Stimulated activated CD4-positive, alpha-beta T cell treated with anti-CD3 and anti-CD28 coated beads, Interleukin-4, amount 100 ng/mL, for 4 hours (primary cell): ENCODE data around the gene TSPAN31.
"Not testable (repeated sequence)": the region's sequence is repeated elsewhere in the genome, so short reads cannot be mapped to it uniquely, and the experiment has no call there.

Experiments used
- DNase-seq, 2 experiments: peaks; one replicate each; pipeline ENCODE4 v3.0.0-alpha.2; 2020

Gene TSPAN31, protein sequence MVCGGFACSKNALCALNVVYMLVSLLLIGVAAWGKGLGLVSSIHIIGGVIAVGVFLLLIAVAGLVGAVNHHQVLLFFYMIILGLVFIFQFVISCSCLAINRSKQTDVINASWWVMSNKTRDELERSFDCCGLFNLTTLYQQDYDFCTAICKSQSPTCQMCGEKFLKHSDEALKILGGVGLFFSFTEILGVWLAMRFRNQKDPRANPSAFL

DNA sequence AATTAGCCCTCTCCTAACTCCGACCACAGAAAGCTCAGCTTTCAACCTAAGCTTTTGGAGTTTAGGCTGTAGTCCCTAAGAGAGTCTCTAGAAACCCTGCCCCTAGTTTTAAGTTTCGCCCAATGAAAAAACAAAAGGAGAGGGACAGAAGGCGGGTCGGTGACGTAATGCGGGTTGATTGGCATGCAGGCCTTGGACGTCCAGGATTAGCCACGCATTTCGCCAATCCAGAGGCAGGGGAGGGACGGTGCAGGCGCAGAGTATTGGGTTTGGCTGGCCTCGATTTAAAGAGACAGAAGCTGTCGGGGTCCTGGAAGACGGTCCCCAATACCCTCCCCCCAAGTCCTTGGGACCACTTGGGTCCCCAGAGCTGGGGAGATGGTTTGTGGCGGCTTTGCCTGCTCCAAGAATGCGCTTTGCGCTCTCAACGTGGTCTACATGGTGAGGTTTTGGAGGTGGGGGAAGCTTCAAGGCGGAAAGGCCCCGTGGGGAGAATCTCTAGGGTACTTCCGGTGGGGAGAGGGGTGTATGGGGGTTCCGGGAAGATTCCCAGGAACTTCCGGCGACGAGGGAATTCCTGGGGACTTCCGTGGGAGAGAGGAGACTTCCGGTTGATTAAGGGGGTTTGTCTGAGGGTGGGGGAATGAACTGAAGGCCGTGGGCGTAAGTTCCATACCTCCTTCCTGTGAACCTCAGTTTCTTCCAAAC lies at the start of gene TSPAN31:
TSPAN31 (plus strand) TSS at position 263 of the 708 bp plus-strand sequence; CDS start at position 379, 116 bp downstream.
- DNase-seq: peak; percentile 90 to 94

DNA sequence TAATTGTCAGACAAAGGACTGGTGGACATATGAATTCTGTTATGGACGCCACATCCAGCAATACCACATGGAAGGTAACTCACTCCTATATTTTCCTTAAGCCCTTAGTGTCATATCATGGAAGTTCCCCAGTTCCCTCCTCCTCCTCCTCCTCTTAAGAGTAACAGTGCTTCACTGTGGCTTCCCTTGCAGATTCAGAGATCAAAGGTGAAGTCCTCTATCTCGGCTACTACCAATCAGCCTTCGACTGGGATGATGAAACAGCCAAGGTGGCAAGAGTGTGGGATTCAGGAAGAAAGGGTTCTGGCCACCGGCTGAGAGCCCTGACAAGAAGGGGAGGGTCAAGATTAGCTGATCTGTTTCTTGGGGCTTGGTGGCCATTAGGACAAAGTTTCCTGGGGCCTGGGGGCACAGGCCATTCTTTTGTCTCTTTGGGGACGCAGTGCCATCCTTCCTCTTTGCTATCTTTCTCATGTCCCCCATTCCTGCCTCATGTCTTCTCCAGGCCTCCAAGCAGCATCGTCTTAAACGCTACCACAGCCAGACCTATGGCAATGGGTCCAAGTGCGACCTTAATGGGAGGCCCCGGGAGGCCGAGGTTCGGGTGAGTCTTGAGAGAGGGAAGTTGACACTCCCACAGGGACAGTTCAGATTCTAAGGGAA lies 48.9 kb upstream of the TSPAN31 start:
- DNase-seq: no peak

DNA sequence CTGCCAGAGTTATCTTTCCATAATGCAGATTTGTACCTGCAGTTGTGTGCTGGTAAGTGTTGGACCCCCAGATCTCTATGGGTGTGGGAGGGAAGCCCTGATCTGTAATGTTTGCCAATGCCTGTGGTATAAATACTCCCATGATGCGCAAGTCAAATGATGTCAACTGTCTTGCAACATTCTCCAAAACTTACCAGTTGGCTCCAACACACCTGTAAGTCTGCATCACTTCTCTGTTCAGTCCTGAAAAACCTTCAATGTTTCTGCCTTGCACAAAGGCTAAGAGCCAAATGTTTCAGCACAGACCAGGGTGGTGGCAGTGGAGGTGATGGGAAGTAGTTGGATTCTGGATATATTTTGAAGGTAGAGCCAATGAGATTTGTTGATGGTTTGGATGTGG lies 47.8 kb upstream of the TSPAN31 start:
- DNase-seq: no peak

DNA sequence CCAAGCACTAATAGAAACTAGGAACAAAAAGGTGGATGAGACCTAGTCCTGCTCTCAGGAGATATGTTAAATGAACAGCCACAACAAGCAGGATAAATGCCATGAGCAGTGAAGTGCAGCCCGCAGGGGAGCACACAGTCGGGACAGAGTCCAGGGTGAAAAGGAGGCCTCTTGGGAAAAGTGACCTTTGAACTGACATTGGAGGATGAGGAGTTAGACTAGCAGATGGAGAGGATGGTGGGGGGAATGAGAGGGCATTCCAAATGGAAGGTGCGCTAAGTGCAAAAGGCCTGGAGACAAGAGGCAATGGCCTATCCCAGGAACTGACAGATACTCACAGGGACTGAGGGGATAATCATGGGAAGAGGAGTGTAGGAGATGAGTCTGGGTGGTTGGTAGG lies 46.4 kb upstream of the TSPAN31 start:
- DNase-seq: no peak

DNA sequence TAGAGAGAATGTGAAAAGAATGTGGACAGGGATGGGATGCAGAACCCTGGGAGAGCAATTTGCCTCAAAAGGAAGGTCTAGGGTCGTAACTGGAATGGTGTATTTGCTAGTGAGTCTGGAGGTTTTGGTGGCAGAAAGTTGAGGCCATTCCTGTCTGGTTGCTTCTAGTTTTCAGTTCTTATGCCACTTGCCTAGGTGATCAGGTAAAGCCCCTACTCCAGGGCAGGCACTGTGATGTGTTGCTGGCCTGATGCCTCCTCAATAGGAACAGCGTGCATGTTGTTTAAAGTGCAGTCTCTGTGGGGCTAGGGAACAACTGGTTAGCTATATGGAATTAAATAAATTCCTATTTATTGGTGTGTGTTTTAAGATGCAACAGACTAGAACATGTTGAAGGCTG lies 44.5 kb upstream of the TSPAN31 start:
- DNase-seq: no peak

DNA sequence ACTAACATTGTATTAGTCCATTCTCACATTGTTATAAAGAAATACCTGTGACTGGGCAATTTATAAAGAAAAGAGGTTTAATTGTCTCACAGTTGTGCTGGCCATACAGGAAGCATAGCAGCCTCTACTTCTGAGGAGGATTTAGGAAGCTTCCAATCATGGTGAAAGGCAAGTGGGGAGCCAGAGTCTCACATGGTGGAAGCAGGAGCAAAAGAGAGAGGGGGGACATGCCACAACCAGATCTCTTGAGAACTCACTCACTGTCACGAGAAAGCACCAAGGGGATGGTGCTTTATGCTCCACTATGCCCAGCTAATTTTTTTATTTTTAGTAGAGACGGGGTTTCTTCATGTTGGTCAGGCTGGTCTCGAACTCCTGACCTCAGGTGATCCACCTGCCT lies 37.6 kb upstream of the TSPAN31 start:
- no peak for DNase-seq

DNA sequence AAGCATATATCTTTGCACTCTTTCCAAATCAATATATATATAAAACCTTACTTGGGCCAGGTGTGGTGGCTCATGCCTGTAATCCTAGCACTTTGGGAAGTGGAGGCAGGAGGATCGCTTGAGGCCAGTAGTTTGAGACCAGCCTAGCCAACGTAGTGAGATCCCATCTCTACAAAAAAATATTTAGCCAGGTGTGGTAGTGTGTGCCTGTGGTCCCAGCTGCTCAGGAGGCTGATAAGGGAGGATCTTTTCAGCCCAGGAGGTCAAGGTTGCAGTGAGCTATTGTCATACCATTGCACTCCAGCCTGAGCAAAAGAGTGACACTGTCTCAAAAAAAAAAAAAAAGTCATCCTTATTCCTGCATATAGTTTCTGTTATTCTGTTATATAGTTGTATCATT lies 36.5 kb upstream of the TSPAN31 start:
- DNase-seq: no peak

DNA sequence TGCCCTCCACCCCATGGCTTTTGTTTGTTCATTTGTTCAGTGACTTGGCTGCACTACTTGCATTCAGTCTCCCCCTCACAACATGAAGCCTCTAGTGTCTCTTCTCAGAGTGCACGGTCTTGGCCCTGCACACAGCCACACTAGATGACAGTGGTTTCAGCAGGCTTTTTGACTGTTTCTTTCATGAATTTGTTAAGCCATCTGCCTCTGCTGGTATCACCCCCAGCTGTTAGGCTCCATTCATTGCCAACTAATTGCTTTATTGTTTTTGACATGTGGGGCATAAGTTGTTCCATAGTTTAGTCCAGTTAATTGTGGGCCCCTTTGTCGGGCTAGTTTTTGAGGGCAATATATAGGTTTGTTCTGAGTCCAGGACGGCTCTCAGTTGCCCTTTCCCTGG lies 32.1 kb upstream of the TSPAN31 start:
- no peak for DNase-seq

DNA sequence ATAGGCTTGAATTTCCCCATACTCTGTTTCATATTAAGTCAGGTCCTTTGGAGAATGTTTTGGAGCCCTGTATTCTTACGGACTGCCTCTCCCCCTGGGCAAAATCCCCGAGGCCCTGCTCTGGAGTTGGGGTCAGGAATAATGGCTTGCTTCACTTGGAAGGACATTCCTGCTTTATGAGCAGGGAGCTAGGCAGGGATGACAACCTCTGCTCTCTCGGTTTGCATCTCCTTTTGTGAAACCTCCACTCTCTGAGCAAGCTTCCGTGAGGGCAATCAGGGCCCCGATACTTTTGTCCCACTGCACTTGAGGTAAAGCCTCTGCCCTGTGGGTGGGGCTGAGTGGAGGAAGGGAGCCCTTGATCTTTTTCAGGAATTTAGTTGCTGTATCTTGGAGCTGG lies 31.6 kb upstream of the TSPAN31 start:
- DNase-seq: no peak

DNA sequence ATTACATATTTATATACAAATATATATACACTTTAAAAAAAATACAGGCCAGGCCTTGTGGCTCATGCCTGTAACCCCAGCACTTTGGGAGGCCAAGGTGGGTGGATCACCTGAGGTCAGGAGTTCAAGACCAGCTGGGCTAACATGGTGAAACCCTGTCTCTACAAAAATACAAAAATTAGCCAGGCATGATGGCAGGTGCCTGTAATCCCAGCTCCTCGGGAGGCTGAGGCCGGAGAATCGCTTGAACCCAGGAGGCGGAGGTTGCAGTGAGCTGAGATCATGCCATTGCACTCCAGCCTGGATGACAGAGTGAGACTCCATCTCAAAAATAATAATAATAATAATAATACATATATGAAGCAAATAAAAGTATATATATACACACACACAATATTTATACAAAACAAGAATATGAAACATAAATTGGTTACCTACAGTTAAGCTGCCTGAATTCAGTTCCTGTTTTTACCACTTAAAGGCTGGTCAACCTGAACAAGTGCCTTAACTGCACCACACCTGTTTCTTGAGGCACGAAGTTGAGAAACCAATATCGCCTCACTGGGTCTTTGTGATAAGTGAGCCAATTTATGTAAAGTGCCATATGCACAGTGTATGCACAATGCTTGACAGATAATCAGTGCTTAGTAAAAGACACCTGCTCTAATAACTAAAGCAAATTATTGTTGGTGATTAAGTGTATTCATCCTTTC lies 29.6 kb upstream of the TSPAN31 start:
- not testable (repeated sequence) for DNase-seq

DNA sequence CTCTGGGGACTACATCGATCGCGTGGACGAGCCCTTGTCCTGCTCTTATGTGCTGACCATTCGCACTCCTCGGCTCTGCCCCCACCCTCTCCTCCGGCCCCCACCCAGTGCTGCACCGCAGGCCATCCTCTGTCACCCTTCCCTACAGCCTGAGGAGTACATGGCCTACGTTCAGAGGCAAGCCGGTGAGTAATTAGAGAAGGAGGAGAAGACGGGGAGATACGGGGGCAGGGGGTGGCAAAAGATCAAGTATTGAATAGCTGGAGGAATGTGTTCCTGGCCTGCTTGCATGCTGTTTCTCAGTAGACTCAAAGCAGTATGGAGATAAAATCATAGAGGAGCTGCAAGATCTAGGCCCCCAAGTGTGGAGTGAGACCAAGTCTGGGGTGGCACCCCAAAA lies 29.1 kb upstream of the TSPAN31 start:
- DNase-seq: no peak

DNA sequence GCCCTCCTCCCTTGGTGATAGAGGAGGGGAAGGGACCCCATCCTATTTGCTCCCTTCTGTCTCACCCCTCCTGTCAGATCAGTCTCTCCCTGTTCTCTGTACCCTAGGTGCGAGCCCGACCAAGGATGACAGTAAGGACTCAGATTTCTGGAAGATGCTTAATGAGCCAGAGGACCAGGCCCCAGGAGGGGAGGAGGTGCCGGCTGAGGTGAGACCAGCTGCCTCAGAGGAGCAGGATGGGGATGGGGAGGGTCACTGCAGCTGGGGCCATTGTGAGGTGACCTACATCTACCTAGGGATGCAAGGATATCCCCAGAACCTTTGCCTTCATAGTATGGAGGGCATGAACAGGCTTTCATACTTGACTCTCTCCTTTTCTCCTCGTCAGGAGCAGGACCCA lies 28.5 kb upstream of the TSPAN31 start:
- DNase-seq: no peak

DNA sequence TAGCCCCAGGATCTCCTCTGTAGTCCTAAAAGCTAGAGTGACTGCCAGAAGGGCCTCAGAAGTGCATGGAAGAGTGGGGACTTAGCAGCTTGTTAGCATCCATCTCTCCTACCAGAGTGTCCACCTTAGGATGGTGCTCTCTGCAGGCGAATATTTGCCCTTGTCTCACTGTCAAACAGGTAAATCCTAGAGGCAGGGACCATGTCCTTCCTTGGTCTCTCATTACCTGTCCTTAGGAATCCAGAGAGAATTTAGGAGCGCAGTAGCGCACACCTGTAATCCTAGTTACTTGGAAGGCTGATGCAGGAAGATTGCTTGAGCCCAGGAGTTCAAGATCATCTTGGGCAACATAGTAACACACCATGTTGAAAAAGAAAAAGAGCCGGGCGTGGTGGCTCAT lies 27.7 kb upstream of the TSPAN31 start:
- DNase-seq: no peak

DNA sequence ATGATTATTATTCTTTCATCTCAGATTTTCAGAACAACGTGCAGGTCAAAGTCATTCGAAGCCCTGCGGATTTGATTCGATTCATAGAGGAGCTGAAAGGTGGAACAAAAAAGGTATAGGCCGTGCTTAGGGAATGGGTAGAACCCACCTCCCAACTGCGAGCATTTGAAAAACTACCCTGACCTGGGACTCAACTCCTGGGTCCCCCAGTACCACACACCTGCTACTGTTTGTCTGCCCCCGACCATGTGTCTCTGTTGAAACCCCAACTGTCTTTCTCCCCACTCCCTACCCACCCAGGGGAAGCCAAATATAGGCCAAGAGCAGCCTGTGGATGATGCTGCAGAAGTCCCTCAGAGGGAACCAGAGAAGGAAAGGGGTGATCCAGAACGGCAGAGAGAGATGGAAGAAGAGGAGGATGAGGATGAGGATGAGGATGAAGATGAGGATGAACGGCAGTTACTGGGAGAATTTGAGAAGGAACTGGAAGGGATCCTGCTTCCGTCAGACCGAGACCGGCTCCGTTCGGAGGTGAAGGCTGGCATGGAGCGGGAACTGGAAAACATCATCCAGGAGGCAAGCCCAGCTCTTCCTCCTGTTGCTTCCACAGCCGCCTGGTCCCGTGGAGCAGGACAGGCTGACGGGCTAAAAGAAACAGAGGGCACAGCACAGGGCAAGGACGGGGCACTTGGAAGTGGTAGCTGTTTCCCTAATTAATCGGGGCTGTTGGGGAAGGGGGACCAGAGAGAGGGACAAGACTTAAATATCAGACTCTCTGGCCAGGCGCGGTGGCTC lies 26.8 kb upstream of the TSPAN31 start:
- DNase-seq: no peak

DNA sequence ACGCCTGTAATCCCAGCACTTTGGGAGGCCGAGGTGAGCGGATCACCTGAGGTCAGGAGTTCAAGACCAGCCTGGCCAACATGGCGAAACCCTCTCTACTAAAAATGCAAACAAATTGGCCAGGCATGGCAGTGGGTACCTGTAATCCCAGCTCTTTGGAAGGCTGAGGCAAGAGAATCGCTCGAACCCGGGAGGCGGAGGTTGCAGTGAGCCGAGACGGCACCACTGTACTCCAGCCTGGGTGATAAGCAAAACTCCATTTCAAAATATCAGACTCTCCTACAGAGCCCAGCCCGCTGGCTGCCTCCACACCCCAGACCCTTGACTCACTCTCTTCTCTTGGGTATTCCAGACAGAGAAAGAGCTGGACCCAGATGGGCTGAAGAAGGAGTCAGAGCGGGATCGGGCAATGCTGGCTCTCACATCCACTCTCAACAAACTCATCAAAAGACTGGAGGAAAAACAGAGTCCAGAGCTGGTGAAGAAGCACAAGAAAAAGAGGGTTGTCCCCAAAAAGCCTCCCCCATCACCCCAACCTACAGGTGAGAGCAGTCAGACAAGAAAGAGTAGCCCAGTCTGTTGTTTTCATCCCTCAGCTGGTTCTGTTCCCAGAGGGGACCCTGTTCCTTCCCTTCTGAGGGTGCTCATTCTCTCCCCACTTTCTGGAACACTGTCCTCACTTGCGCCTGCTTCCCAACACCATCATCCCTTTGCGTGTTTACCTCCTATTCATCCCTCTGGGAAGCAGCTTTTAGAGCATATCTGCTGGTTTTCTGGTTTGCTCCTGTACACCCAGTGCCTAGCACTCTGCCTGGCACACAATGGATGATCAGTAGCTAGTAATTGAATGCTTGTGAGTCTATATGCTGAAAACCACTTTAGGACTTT lies 26.0 kb upstream of the TSPAN31 start:
- DNase-seq: no peak

DNA sequence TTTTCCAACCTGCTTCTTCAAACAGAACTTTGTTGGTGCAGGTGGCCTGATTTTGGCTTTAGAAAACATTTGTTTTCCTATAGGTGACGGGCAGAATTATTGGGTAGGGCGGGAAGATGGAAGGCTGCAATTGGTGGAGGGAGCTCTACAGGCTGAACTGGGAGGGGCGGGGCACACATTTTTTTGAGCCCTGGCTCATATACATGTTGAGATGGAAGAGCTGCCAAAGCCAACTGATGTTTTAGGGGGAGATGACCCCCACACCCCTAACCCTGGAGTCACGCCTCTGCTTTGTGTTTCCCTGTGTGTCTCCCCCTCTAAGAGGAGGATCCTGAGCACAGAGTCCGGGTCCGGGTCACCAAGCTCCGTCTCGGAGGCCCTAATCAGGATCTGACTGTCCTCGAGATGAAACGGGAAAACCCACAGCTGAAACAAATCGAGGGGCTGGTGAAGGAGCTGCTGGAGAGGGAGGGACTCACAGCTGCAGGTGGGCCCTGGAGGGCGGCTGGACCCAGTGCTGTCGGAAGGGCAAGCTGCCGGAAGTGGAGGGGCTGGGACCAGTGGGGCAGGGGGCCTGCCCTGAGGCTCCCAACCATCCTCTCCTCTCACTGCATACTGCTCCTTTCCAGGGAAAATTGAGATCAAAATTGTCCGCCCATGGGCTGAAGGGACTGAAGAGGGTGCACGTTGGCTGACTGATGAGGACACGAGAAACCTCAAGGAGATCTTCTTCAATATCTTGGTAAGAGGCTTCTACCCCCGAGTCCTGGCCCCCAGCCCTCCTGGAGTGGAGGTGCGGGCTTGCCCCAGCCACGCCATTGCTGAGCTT lies 24.8 kb upstream of the TSPAN31 start:
- DNase-seq: no peak

DNA sequence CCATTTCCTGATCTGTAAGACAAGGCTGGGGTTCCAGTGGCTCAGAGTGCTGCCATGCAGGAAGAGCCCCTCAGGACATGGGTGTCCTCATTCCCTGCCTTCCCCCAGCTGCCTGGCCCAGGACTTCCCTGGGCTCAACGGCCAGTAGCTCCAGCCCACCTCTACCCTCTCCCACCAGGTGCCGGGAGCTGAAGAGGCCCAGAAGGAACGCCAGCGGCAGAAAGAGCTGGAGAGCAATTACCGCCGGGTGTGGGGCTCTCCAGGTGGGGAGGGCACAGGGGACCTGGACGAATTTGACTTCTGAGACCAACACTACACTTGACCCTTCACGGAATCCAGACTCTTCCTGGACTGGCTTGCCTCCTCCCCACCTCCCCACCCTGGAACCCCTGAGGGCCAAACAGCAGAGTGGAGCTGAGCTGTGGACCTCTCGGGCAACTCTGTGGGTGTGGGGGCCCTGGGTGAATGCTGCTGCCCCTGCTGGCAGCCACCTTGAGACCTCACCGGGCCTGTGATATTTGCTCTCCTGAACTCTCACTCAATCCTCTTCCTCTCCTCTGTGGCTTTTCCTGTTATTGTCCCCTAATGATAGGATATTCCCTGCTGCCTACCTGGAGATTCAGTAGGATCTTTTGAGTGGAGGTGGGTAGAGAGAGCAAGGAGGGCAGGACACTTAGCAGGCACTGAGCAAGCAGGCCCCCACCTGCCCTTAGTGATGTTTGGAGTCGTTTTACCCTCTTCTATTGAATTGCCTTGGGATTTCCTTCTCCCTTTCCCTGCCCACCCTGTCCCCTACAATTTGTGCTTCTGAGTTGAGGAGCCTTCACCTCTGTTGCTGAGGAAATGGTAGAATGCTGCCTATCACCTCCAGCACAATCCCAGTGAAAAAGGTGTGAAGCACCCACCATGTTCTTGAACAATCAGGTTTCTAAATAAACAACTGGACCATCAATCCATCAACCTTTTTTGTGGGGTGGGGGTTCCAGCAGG lies 23.9 kb upstream of the TSPAN31 start:
- DNase-seq: no peak

DNA sequence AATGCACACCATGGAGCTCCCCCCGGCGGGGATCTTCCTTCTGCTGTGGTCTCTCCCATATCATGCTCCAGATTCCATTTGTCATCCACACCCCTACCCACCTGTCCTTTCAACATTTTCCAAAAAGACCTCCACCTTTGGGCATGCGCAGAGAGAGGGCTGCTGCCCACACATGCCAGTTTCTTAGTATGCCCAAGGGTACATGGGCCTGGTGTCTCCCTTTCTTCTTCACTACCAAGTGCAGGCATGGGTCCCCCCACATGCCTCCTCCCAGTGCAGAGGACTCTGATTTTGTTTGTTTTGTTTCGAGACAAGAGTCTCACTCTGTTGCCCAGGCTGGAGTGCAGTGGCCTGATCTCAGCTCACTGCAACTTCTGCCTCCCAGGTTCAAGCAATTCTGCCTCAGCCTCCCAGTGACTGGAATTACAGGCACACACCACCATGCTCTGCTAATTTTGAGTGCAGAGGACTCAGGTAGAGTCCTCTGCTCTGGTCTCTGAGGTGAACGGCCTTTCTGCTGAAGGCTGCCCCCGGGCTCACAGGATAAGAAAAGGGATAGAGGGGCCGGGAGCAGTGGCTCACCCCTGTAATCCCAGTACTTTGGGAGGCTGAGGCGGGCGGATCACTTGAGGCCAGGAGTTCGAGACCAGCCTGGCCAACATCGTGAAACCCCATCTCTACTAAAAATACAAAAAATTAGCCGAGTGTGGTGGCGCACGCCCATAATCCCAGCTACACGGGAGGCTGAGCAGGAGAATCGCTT lies 22.8 kb upstream of the TSPAN31 start:
- not testable (repeated sequence) for DNase-seq
